ENCODE data around the gene BRD4. TPM values are rescaled to one million over a fixed set of nuclear protein-coding genes. Genes with fewer than 3 reads are reported as not detected.
A peak's percentile ranks its signal among the peaks of the same experiment; 100 is the strongest.

Gene BRD4
- total RNA-seq, 2 experiments from 2014 or later, result 103 to 110 TPM

DNA sequence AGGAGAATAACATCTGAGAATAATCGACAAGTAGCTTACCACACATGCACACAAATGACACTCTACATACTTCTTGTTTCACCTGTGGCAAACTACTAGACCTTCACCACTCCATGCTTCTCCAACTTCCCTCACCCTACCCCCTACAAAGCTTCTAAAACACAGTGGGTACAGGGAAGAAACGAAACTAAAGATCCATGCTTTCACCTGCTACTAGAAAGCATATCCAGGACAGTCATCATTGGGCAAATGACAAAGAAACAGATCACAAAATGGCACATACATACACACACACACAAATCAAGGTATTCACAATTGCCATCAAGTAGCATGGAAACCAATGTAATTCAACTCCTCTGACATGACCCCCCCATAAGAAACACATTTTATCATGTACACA lies 10.6 kb downstream of the BRD4 start:
- Mint-ChIP-seq H3K9me3 (no peaks in the 10 kb centered on the region), H3K36me3 (ENCODE audit: low read depth) (peaks cover 14% of the 10 kb centered on the region), H3K27me3 (no peaks in the 10 kb centered on the region), H3K4me3 (no peak overlapping the region), H3K27ac (peak overlapping the region; percentile 28), H3K4me1 (peaks cover 78% of the 10 kb centered on the region)
- DNase-seq, result no peak
- CTCF ChIA-PET, result no interaction called here
- POLR2A ChIA-PET, result interaction anchor here (0.7 kb wide), 1 partner anchor 8 kb away, joined by 3 read pairs; no protein-coding TSS in a partner anchor

DNA sequence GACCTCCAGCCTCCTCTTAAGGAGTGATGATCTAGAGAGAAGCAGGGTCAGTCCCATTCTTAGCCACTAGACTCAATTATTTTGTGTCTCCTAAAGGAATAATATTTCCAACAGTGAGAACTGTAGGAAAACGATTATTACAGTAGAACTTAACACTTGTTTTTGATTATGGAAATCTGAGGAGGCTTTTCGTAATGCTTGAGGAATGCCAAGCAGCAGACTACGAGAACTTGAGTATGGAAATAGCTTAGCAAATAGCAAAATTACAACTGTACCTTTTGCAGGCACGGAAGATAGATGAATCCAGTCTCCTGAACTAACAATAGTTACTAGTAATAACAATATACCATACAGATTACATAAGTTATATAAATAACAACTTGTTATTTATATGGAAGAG lies 12.2 kb downstream of the BRD4 start:
- Mint-ChIP-seq H3K4me3 (no peak overlapping the region), H3K36me3 (ENCODE audit: low read depth) (peaks cover 14% of the 10 kb centered on the region), H3K27me3 (no peaks in the 10 kb centered on the region), H3K4me1 (peaks cover 73% of the 10 kb centered on the region), H3K27ac (no peak overlapping the region), H3K9me3 (no peaks in the 10 kb centered on the region)
- ChIA-PET POLR2A (no interaction called here), CTCF (no interaction called here)
- no peak for DNase-seq

DNA sequence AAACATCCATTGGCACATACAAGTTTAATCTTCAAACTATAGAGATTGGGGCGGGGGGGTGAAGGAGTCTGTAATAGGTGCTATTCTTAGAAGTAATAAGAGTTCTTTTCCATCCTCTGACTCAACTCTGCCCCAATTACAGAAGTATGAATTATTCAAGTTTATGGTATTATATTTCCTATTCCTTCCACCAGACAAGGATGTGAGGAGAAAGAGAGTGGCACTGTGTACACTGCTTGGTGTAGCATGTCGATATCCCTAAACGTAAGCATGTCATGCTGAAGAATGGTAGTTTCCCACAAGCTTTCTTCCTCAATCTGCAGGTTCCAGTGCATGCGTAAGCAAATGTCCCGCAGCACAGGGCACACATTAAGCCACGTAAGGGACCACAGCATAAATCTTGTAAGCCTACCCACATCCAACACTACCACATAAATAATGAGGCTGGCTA lies 14.1 kb downstream of the BRD4 start:
- peaks cover 21% of the 10 kb centered on the region for H3K36me3 Mint-ChIP-seq (ENCODE audit: low read depth)
- POLR2A ChIA-PET, result interaction anchor here (1.1 kb wide), 1 partner anchor 12 kb away, joined by 3 read pairs; no protein-coding TSS in a partner anchor

DNA sequence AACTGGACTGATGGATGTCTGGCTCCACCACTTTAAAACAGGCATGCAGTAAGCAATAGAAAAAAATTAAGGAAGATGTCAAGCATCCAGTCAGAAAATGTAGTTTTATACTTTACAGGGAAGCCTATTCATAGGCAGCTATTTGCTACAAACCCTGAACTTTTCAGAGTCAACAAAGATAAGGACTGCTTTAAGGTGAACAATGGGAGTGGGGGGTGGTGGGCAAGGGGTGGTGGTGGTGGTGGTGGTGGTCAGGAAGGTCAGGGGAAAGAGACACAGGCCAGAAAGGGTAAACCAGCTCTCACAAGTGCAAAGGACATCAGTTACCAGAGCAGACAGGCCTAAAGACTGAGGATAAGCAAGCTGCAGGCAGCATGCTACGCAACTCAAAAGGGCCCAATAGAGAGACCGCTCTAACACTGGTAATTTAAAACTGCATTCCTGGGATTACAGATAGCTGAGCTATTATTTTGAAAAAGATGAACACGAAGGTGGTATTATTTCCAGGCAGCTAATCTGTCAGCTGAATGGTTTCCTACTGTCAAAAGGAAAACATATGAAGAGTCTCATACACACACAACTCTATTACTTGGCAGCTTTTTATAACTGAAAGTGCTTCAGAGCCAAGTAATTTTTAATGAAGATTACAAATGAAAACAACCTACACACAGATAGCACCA lies 14.8 kb downstream of the BRD4 start:
- Mint-ChIP-seq H3K27ac (no peak overlapping the region), H3K9me3 (no peaks in the 10 kb centered on the region), H3K27me3 (no peaks in the 10 kb centered on the region), H3K4me1 (peaks cover 68% of the 10 kb centered on the region), H3K4me3 (no peak overlapping the region), H3K36me3 (ENCODE audit: low read depth) (peaks cover 19% of the 10 kb centered on the region)
- ChIA-PET POLR2A (interaction anchor here (0.7 to 1.5 kb wide), 4 partner anchors 11 to 44 kb away, joined by 3 to 8 read pairs (median 4); no protein-coding TSS in a partner anchor), CTCF (interaction anchor here (0.7 kb wide), 1 partner anchor 12 kb away, joined by 3 read pairs; no protein-coding TSS in a partner anchor)
- DNase-seq, result no peak

More for the DNA sequence above, 14.1 kb downstream of the BRD4 start:
- peaks cover 68% of the 10 kb centered on the region for H3K4me1 Mint-ChIP-seq
- no peak overlapping the region for H3K4me3 Mint-ChIP-seq
- H3K27ac Mint-ChIP-seq, result no peak overlapping the region
- H3K9me3 Mint-ChIP-seq, result no peaks in the 10 kb centered on the region
- no peaks in the 10 kb centered on the region for H3K27me3 Mint-ChIP-seq
- DNase-seq, result no peak
- CTCF ChIA-PET, result no interaction called here

DNA sequence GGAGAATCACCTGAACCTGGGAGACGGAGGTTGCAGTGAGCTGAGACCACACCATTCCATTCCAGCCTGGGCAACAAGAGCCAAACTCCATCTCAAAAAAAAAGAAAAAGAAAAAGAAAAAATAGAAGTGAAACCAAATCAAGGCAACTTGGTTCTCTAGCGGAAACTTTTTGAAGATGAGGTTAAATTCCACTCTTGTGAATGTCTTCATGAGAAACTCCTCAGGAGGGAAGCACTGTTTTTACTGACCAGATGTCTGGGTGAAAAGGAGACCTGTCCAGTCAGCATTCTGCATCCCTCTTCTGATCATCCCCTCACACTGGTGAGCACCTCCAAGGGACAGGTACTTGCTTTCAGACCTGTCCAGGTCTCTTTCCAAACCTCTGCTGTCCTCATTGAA lies 15.8 kb downstream of the BRD4 start:
- no peak for DNase-seq
- Mint-ChIP-seq H3K27me3 (no peaks in the 10 kb centered on the region), H3K36me3 (ENCODE audit: low read depth) (peaks cover 19% of the 10 kb centered on the region), H3K4me3 (no peak overlapping the region), H3K9me3 (no peaks in the 10 kb centered on the region), H3K27ac (peak overlapping the region; percentile 5), H3K4me1 (peaks cover 67% of the 10 kb centered on the region)
- ChIA-PET POLR2A (interaction anchor here (0.7 to 1.5 kb wide), 3 partner anchors 13 to 43 kb away, joined by 3 to 8 read pairs (median 6); no protein-coding TSS in a partner anchor), CTCF (interaction anchor here (0.7 kb wide), 1 partner anchor 11 kb away, joined by 3 read pairs; no protein-coding TSS in a partner anchor)

DNA sequence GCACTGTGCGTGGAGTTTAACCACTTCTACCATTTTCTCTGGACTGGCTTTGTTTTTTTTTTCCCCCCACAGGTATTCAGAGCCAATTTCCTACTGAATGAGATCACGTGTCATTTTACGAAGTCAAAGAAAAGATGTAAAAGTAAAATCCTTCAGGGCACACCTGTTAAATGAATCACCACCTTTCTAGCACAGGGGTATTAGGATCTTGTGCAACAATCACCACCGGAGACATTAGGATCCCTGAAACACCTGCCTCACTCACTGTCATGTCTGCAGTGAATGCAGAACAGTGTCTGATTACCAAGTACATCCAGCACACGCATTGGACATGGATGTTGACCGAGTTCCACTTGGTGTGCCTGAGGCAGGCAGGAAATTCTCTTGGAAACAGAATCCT lies 17.2 kb downstream of the BRD4 start:
- Mint-ChIP-seq H3K4me3 (no peak overlapping the region), H3K36me3 (ENCODE audit: low read depth) (peaks cover 19% of the 10 kb centered on the region), H3K4me1 (peaks cover 59% of the 10 kb centered on the region), H3K27ac (no peak overlapping the region), H3K9me3 (no peaks in the 10 kb centered on the region), H3K27me3 (no peaks in the 10 kb centered on the region)
- POLR2A ChIA-PET, result no interaction called here
- CTCF ChIA-PET, result no interaction called here
- DNase-seq, result no peak

DNA sequence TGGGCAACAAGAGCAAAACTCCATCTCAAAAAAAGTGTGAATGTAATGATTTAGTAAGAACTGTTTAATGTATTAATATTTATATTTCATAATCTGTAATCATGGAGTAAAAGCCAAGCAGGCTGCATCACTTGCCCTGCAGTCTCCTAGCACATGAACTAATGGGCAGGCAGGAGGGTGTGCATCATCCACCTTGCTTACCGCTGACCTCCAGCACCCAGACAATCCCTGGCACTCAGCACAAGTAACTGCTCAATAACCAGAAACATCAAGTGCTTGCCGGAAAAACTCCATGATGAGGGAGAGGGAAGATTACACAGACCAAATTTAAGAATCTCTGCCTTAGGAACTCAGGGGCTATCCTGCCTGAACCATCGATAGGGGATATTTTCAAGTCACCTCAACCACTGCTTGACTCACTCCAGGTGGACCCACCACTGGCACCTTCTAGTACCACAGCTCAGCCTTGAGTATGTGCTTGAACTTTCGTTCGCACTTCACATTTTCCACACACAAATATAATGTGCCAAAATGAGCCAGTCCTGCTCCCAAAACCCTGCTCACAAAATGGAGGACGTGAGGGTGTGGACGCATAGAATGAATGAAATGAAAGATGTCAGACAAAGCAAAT lies 18.6 kb downstream of the BRD4 start:
- Mint-ChIP-seq H3K9me3 (no peaks in the 10 kb centered on the region), H3K36me3 (ENCODE audit: low read depth) (peaks cover 27% of the 10 kb centered on the region), H3K4me1 (peaks cover 57% of the 10 kb centered on the region), H3K4me3 (no peak overlapping the region), H3K27ac (no peak overlapping the region), H3K27me3 (no peaks in the 10 kb centered on the region)
- POLR2A ChIA-PET, result no interaction called here
- no peak for DNase-seq
- CTCF ChIA-PET, result no interaction called here

DNA sequence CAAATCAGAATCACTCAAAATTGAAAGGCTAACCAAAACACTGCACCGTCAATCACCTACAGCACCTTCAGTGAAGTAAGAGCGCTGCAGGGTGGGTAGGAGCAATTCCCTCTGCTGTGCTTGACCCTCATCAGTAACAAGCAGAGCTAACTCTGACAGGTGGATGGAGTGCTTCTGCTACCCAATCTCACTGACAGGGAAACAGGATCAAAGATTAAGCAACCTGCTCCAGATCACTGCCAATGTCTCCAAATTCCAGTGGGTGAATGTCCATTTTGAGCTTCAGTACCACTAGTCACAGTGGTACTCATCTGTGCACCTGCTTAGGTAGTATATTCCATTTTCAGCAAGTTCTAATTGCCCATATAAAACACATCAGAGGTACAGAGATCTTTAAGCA lies 25.2 kb downstream of the BRD4 start:
- Mint-ChIP-seq H3K9me3 (no peaks in the 10 kb centered on the region), H3K36me3 (ENCODE audit: low read depth) (peaks cover 21% of the 10 kb centered on the region), H3K4me1 (peaks cover 61% of the 10 kb centered on the region), H3K27me3 (no peaks in the 10 kb centered on the region), H3K4me3 (no peak overlapping the region), H3K27ac (no peak overlapping the region)
- CTCF ChIA-PET, result no interaction called here
- no peak for DNase-seq
- POLR2A ChIA-PET, result interaction anchor here (1.4 kb wide), 1 partner anchor 11 kb away, joined by 3 read pairs; no protein-coding TSS in a partner anchor

DNA sequence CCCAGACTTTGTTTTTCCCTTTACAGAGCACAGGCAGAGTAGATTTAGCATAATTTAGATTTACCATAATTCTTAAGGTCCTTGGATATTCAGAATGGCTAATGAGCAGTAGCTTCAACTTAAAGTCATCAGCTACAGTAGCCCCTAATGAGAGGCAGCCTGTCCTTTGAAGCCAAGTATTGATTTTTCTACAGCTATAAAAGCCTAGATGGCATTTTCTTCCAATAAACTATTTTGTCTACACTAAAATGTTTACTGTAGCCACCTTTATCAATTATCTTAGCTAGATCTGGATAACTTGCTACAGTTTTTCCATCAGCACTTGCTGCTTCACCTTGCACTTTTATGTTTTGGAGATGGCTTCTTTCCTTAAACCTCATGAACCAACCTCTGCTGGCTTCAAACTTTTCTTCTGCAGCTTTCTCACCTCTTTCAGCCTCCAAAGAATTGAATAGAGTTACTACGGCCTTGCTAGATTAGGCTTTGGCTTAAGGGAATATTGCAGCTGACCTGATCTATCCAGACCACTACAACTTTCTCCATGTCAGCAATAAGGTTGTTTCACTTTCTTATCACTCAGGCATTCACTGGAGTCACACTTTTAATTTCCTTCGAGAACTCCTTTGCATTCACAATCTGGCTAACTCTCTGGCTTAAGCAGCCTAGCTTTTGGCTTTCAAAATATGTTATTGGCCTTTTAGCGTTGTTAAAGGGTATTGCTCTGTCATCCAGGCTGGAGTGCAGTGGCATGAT lies 26.6 kb downstream of the BRD4 start:
- Mint-ChIP-seq H3K27me3 (no peaks in the 10 kb centered on the region), H3K4me1 (peaks cover 65% of the 10 kb centered on the region), H3K36me3 (ENCODE audit: low read depth) (peaks cover 15% of the 10 kb centered on the region), H3K27ac (no peak overlapping the region), H3K9me3 (no peaks in the 10 kb centered on the region), H3K4me3 (no peak overlapping the region)
- no peak for DNase-seq
- ChIA-PET CTCF (interaction anchor here (1.0 kb wide), 1 partner anchor 11 kb away, joined by 3 read pairs; no protein-coding TSS in a partner anchor), POLR2A (interaction anchor here (1.1 to 1.7 kb wide), 5 partner anchors 12 to 28 kb away, joined by 3 to 4 read pairs (median 3); no protein-coding TSS in a partner anchor)

DNA sequence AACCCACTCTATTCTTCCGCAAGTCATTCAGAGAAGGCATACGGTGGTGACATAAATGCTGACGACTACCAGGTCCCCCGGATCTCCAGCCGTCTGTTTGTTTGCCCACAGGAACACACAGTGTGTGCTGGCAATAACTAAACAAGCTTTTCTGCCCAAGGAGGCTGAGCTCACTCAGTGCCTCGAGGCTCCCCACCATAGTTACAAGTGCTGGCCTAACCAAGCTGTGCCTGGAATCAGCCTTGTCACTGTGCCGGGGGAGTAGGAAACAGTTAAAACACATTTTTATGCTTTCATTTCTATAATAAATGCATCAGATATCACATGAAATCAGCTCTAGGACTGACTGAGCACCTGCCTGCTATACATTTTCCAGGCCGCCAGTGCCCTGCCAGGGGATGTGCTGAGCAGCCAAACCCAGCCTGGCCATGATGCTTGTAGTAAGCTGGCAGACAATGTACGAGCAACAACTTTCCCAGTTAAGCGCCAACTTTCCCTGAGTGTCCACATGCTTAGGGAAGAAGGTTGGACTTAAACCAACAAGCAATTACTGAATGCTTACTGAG lies 28.1 kb downstream of the BRD4 start:
- H3K27ac Mint-ChIP-seq, result peak overlapping the region; percentile 55
- no peaks in the 10 kb centered on the region for H3K27me3 Mint-ChIP-seq
- DNase-seq, result no peak
- H3K36me3 Mint-ChIP-seq (ENCODE audit: low read depth), result peaks cover 10% of the 10 kb centered on the region
- peaks cover 68% of the 10 kb centered on the region for H3K4me1 Mint-ChIP-seq
- H3K4me3 Mint-ChIP-seq, result no peak overlapping the region
- POLR2A ChIA-PET, result interaction anchor here (0.9 to 1.9 kb wide), 4 partner anchors 13 to 76 kb away, joined by 3 to 8 read pairs (median 3); partner anchors contain the start of gene AKAP8
- H3K9me3 Mint-ChIP-seq, result no peaks in the 10 kb centered on the region
- CTCF ChIA-PET, result no interaction called here

DNA sequence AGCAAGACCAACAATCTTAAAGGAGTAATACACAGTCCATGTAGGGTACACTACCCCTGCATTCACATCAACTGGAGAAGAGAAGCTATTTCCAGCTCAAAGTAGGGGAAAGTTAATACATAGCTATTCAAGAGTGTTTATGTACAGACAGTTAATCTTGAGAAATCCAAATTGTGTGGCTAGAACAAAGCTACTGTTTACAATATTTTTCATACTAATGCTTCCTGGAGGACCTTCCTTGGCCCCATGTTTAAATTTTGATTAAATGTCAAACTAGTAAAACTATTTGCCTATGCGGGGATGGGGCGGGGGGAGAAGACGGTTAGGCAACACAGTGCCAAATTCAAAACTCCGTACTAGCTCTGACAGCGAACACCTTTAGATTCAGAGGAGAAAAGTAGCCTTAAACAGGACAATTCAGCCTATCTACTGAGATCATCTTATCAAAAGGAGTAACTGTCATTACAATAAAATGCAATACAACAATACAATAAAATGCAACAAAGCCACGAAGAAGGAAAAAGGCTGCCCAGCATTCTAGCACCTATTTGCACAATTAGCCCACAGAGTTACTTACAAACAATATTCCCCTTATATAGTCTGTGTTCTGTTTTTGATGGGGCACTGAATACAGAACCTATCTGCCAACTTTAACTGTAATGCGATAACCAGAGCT lies 29.1 kb downstream of the BRD4 start:
- Mint-ChIP-seq H3K9me3 (no peaks in the 10 kb centered on the region), H3K36me3 (ENCODE audit: low read depth) (peaks cover 13% of the 10 kb centered on the region), H3K4me1 (peaks cover 76% of the 10 kb centered on the region), H3K4me3 (no peak overlapping the region), H3K27me3 (no peaks in the 10 kb centered on the region), H3K27ac (peak overlapping the region; percentile 55)
- DNase-seq, result no peak
- POLR2A ChIA-PET, result interaction anchor here (0.9 to 2.2 kb wide), 5 partner anchors 11 to 77 kb away, joined by 3 to 8 read pairs (median 4); partner anchors contain the start of gene AKAP8
- CTCF ChIA-PET, result no interaction called here

DNA sequence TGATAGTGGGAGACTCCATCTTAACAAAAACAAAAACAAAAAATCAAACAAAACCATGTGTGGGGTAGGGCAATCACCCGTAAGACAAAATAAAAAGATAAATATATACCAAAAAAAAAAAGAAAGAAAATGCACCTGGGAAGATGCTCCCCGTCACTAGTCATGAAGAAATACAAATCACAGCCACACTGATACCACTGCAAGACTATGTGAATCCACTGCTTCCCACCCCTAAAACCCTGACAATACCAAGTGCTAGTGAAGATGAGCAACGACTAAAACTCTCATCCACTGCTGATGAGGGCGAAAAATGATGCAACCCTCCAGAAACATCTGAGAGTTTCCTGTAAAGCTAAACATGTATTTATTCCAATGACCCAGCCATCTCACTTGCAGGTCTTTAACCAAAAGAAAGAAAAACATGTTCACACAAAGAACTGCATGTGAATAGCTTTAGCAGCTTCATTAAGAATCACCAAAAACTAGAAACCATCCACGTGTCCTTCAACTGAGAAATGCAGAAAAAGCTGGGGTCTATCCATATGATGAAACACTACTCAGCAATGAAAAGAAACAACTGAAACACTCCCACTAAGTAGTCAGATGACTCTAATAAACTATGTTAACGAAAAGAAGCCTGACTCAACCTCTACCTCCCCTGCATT lies 31.7 kb downstream of the BRD4 start:
- H3K36me3 Mint-ChIP-seq (ENCODE audit: low read depth), result peaks cover 25% of the 10 kb centered on the region
- H3K27me3 Mint-ChIP-seq, result no peaks in the 10 kb centered on the region
- H3K4me3 Mint-ChIP-seq, result no peak overlapping the region
- peaks cover 77% of the 10 kb centered on the region for H3K4me1 Mint-ChIP-seq
- H3K9me3 Mint-ChIP-seq, result no peaks in the 10 kb centered on the region
- CTCF ChIA-PET, result no interaction called here
- peak overlapping the region; percentile 83 for H3K27ac Mint-ChIP-seq
- POLR2A ChIA-PET, result interaction anchor here (1.8 kb wide), 1 partner anchor 12 kb away, joined by 7 read pairs; no protein-coding TSS in a partner anchor
- DNase-seq, result no peak
